Measurements from ENCODE around the gene LRRC4C. TPM values are rescaled to one million over a fixed set of nuclear protein-coding genes. Genes with fewer than 3 reads are reported as not detected.

LRRC4C gene
- total RNA-seq, 2 donors from 2014 or later: 0.84 to 0.95 TPM

GRCh38 chr11:40514124-40514523 is 945.3 kb downstream of the LRRC4C start:
- no peak overlapping the region for H3K27ac ChIP-seq (ENCODE audit: low read depth, low read length)
- peaks cover 3% of the 10 kb centered on the region for H3K9me3 Mint-ChIP-seq
- no CpG with 5 or more reads among the region's 1 CpG for WGBS, 2 experiments (ENCODE audit: insufficient coverage in 1 of 2, insufficient read length in 1 of 2)

GRCh38 chr11:40513281-40513680 is 946.2 kb downstream of the LRRC4C start:
- no peaks in the 10 kb centered on the region for H3K9me3 ChIP-seq (ENCODE audit: control insufficient read depth, low read length)
- no peak for TF ChIP-seq CTCF (conservative IDR thresholded peaks at IDR 0.05)
- no peaks in the 10 kb centered on the region for H3K27me3 ChIP-seq (ENCODE audit: control insufficient read depth, insufficient read depth, low read length, poor library complexity, severe bottlenecking)
- Mint-ChIP-seq H3K9me3 (peaks cover 3% of the 10 kb centered on the region), H3K4me3 (no peak overlapping the region), H3K4me1 (peaks cover 7% of the 10 kb centered on the region), H3K36me3 (ENCODE audit: low read depth) (no peaks in the 10 kb centered on the region), H3K27me3 (ENCODE audit: insufficient read depth) (no peaks in the 10 kb centered on the region), H3K27ac (no peak overlapping the region)
- no peaks in the 10 kb centered on the region for H3K36me3 ChIP-seq (ENCODE audit: control insufficient read depth, insufficient read depth, low read length)
- no peak overlapping the region for H3K9ac ChIP-seq (ENCODE audit: extremely low read depth, low read length, poor library complexity, severe bottlenecking)
- no peak overlapping the region for H3K4me3 ChIP-seq (ENCODE audit: low read length)
- no peaks in the 10 kb centered on the region for H3K4me1 ChIP-seq (ENCODE audit: control insufficient read depth, insufficient read depth, low read length)
- DNase-seq: peak; percentile 54
- H3K27ac ChIP-seq (ENCODE audit: low read depth, low read length): no peak overlapping the region

More at GRCh38 chr11:40514124-40514523, 945.3 kb downstream of the LRRC4C start:
- no peaks in the 10 kb centered on the region for H3K36me3 ChIP-seq (ENCODE audit: control insufficient read depth, insufficient read depth, low read length)
- no peaks in the 10 kb centered on the region for H3K27me3 Mint-ChIP-seq (ENCODE audit: insufficient read depth)
- H3K4me1 Mint-ChIP-seq: peaks cover 7% of the 10 kb centered on the region
- no peak for TF ChIP-seq CTCF (conservative IDR thresholded peaks at IDR 0.05)
- H3K9me3 ChIP-seq (ENCODE audit: control insufficient read depth, low read length): no peaks in the 10 kb centered on the region
- DNase-seq: no peak
- no peak overlapping the region for H3K4me3 ChIP-seq (ENCODE audit: low read length)
- no peak overlapping the region for H3K27ac Mint-ChIP-seq
- H3K27me3 ChIP-seq (ENCODE audit: control insufficient read depth, insufficient read depth, low read length, poor library complexity, severe bottlenecking): no peaks in the 10 kb centered on the region
- no peak overlapping the region for H3K4me3 Mint-ChIP-seq
- H3K36me3 Mint-ChIP-seq (ENCODE audit: low read depth): no peaks in the 10 kb centered on the region
- H3K4me1 ChIP-seq (ENCODE audit: control insufficient read depth, insufficient read depth, low read length): no peaks in the 10 kb centered on the region
- no peak overlapping the region for H3K9ac ChIP-seq (ENCODE audit: extremely low read depth, low read length, poor library complexity, severe bottlenecking)

- no peak for TF ChIP-seq CTCF (conservative IDR thresholded peaks at IDR 0.05)
- Mint-ChIP-seq H3K4me3 (no peak overlapping the region), H3K4me1 (peaks cover under 1% of the 10 kb centered on the region), H3K9me3 (no peaks in the 10 kb centered on the region), H3K27me3 (ENCODE audit: insufficient read depth) (no peaks in the 10 kb centered on the region), H3K27ac (no peak overlapping the region), H3K36me3 (ENCODE audit: low read depth) (no peaks in the 10 kb centered on the region)
- Histone ChIP-seq H3K4me3 (ENCODE audit: low read length) (no peak overlapping the region), H3K27me3 (ENCODE audit: control insufficient read depth, insufficient read depth, low read length, poor library complexity, severe bottlenecking) (no peaks in the 10 kb centered on the region), H3K36me3 (ENCODE audit: control insufficient read depth, insufficient read depth, low read length) (no peaks in the 10 kb centered on the region), H3K9me3 (ENCODE audit: control insufficient read depth, low read length) (no peaks in the 10 kb centered on the region), H3K27ac (ENCODE audit: low read depth, low read length) (no peak overlapping the region), H3K9ac (ENCODE audit: extremely low read depth, low read length, poor library complexity, severe bottlenecking) (no peak overlapping the region), H3K4me1 (ENCODE audit: control insufficient read depth, insufficient read depth, low read length) (no peaks in the 10 kb centered on the region)
- DNase-seq: no peak
Observed at GRCh38 chr11:40508303-40508702, 951.1 kb downstream of the LRRC4C start.

All from endodermal cell (in vitro differentiated cells).